ENCODE data around the gene C17orf75. TPM values are rescaled to one million over a fixed set of nuclear protein-coding genes. Genes with fewer than 3 reads are reported as not detected.
"Not testable (repeated sequence)": the region's sequence is repeated elsewhere in the genome, so short reads cannot be mapped to it uniquely, and the experiment has no call there.

C17orf75 gene
- polyA plus RNA-seq, 2 donors, result 7.3 to 9.3 TPM

GRCh38 chr17:32361270-32361669 is 19.3 kb upstream of the C17orf75 start:
- H3K27ac ChIP-seq (ENCODE audit: low read depth in 2 of 2, low read length in 1 of 2), result no peak overlapping the region
- H3K4me1 ChIP-seq (ENCODE audit: control insufficient read depth in 2 of 2, insufficient read depth in 2 of 2, low read length in 1 of 2), result peaks cover 0 to 3% of the 10 kb centered on the region in 2 donors
- peaks cover 12 to 20% of the 10 kb centered on the region in 2 donors for H3K36me3 ChIP-seq (ENCODE audit: control insufficient read depth in 2 of 2, insufficient read depth in 2 of 2, low read length in 1 of 2)
- no peaks in the 10 kb centered on the region for H3K27me3 ChIP-seq (ENCODE audit: control insufficient read depth in 1 of 2, insufficient read depth in 2 of 2, low read length in 2 of 2)
- H3K9me3 ChIP-seq (ENCODE audit: control insufficient read depth in 2 of 2, insufficient read depth in 1 of 2, low read depth in 1 of 2, low read length in 1 of 2), result no peaks in the 10 kb centered on the region
- 93 to 95% methylated on average over 1 of the region's 1 CpG for WGBS, 2 donors
- no peak overlapping the region for H3K4me3 ChIP-seq (ENCODE audit: low read depth in 1 of 2, low read length in 2 of 2)

GRCh38 chr17:32357615-32358014 is 15.6 kb upstream of the C17orf75 start:
- Histone ChIP-seq H3K36me3 (ENCODE audit: control insufficient read depth in 2 of 2, insufficient read depth in 2 of 2, low read length in 1 of 2) (peaks cover 8 to 20% of the 10 kb centered on the region in 2 donors), H3K27ac (ENCODE audit: low read depth in 2 of 2, low read length in 1 of 2) (peak overlapping the region in 1 of 2 donors; percentile 81), H3K4me1 (ENCODE audit: control insufficient read depth in 2 of 2, insufficient read depth in 2 of 2, low read length in 1 of 2) (peaks cover 0 to 12% of the 10 kb centered on the region in 2 donors), H3K9me3 (ENCODE audit: control insufficient read depth in 2 of 2, insufficient read depth in 1 of 2, low read depth in 1 of 2, low read length in 1 of 2) (no peaks in the 10 kb centered on the region), H3K27me3 (ENCODE audit: control insufficient read depth in 1 of 2, insufficient read depth in 2 of 2, low read length in 2 of 2) (no peaks in the 10 kb centered on the region), H3K4me3 (ENCODE audit: low read depth in 1 of 2, low read length in 2 of 2) (no peak overlapping the region)
- WGBS, 2 donors, result 63 to 70% methylated on average over 8 of the region's 8 CpGs

GRCh38 chr17:32356750-32357149 is 14.8 kb upstream of the C17orf75 start:
- H3K36me3 ChIP-seq (ENCODE audit: control insufficient read depth in 2 of 2, insufficient read depth in 2 of 2, low read length in 1 of 2), result peaks cover 5 to 17% of the 10 kb centered on the region in 2 donors
- 78 to 88% methylated on average over 5 of the region's 5 CpGs for WGBS, 2 donors
- H3K27ac ChIP-seq (ENCODE audit: low read depth in 2 of 2, low read length in 1 of 2), result peak overlapping the region in 1 of 2 donors; percentile 55
- H3K4me3 ChIP-seq (ENCODE audit: low read depth in 1 of 2, low read length in 2 of 2), result no peak overlapping the region
- no peaks in the 10 kb centered on the region for H3K9me3 ChIP-seq (ENCODE audit: control insufficient read depth in 2 of 2, insufficient read depth in 1 of 2, low read depth in 1 of 2, low read length in 1 of 2)
- H3K4me1 ChIP-seq (ENCODE audit: control insufficient read depth in 2 of 2, insufficient read depth in 2 of 2, low read length in 1 of 2), result peaks cover 0 to 13% of the 10 kb centered on the region in 2 donors
- H3K27me3 ChIP-seq (ENCODE audit: control insufficient read depth in 1 of 2, insufficient read depth in 2 of 2, low read length in 2 of 2), result no peaks in the 10 kb centered on the region

GRCh38 chr17:32356378-32356743 is 14.4 kb upstream of the C17orf75 start:
- H3K36me3 ChIP-seq (ENCODE audit: control insufficient read depth in 2 of 2, insufficient read depth in 2 of 2, low read length in 1 of 2), result peaks cover 5 to 17% of the 10 kb centered on the region in 2 donors
- H3K4me1 ChIP-seq (ENCODE audit: control insufficient read depth in 2 of 2, insufficient read depth in 2 of 2, low read length in 1 of 2), result peaks cover 0 to 13% of the 10 kb centered on the region in 2 donors
- H3K27me3 ChIP-seq (ENCODE audit: control insufficient read depth in 1 of 2, insufficient read depth in 2 of 2, low read length in 2 of 2), result no peaks in the 10 kb centered on the region
- 79 to 85% methylated on average over 3 of the region's 3 CpGs for WGBS, 2 donors
- H3K27ac ChIP-seq (ENCODE audit: low read depth in 2 of 2, low read length in 1 of 2), result peak overlapping the region in 1 of 2 donors; percentile 55
- no peak overlapping the region for H3K4me3 ChIP-seq (ENCODE audit: low read depth in 1 of 2, low read length in 2 of 2)
- H3K9me3 ChIP-seq (ENCODE audit: control insufficient read depth in 2 of 2, insufficient read depth in 1 of 2, low read depth in 1 of 2, low read length in 1 of 2), result no peaks in the 10 kb centered on the region

- H3K27me3 ChIP-seq (ENCODE audit: control insufficient read depth in 1 of 2, insufficient read depth in 2 of 2, low read length in 2 of 2), result no peaks in the 10 kb centered on the region
- H3K9me3 ChIP-seq (ENCODE audit: control insufficient read depth in 2 of 2, insufficient read depth in 1 of 2, low read depth in 1 of 2, low read length in 1 of 2), result no peaks in the 10 kb centered on the region
- peak overlapping the region in 1 of 2 donors; percentile 28 for H3K4me3 ChIP-seq (ENCODE audit: low read depth in 1 of 2, low read length in 2 of 2)
- H3K4me1 ChIP-seq (ENCODE audit: control insufficient read depth in 2 of 2, insufficient read depth in 2 of 2, low read length in 1 of 2), result peaks cover 0 to 13% of the 10 kb centered on the region in 2 donors
- H3K36me3 ChIP-seq (ENCODE audit: control insufficient read depth in 2 of 2, insufficient read depth in 2 of 2, low read length in 1 of 2), result peaks cover 5 to 17% of the 10 kb centered on the region in 2 donors
- WGBS, 2 donors, result 50 to 56% methylated on average over 6 of the region's 6 CpGs
- peak overlapping the region in 1 of 2 donors; percentile 63 for H3K27ac ChIP-seq (ENCODE audit: low read depth in 2 of 2, low read length in 1 of 2)
These were observed 13.8 kb upstream of the C17orf75 start for GRCh38 chr17:32355649-32356377.

GRCh38 chr17:32352734-32353133 is 10.8 kb upstream of the C17orf75 start:
- Histone ChIP-seq H3K27ac (ENCODE audit: low read depth in 2 of 2, low read length in 1 of 2) (peak overlapping the region in 1 of 2 donors; percentile 31), H3K4me1 (ENCODE audit: control insufficient read depth in 2 of 2, insufficient read depth in 2 of 2, low read length in 1 of 2) (peaks cover 0 to 13% of the 10 kb centered on the region in 2 donors), H3K4me3 (ENCODE audit: low read depth in 1 of 2, low read length in 2 of 2) (peak overlapping the region in 1 of 2 donors; percentile 99)
- not testable (repeated sequence) for H3K36me3 ChIP-seq (ENCODE audit: control insufficient read depth in 2 of 2, insufficient read depth in 2 of 2, low read length in 1 of 2); H3K27me3 ChIP-seq (ENCODE audit: control insufficient read depth in 1 of 2, insufficient read depth in 2 of 2, low read length in 2 of 2); H3K9me3 ChIP-seq (ENCODE audit: control insufficient read depth in 2 of 2, insufficient read depth in 1 of 2, low read depth in 1 of 2, low read length in 1 of 2)
- WGBS, 2 donors, result 73 to 84% methylated on average over 9 of the region's 9 CpGs

GRCh38 chr17:32350666-32351418 is 8.9 kb upstream of the C17orf75 start:
- Histone ChIP-seq H3K27me3 (ENCODE audit: control insufficient read depth in 1 of 2, insufficient read depth in 2 of 2, low read length in 2 of 2) (no peaks in the 10 kb centered on the region), H3K9me3 (ENCODE audit: control insufficient read depth in 2 of 2, insufficient read depth in 1 of 2, low read depth in 1 of 2, low read length in 1 of 2) (no peaks in the 10 kb centered on the region), H3K4me1 (ENCODE audit: control insufficient read depth in 2 of 2, insufficient read depth in 2 of 2, low read length in 1 of 2) (peaks cover 0 to 10% of the 10 kb centered on the region in 2 donors), H3K36me3 (ENCODE audit: control insufficient read depth in 2 of 2, insufficient read depth in 2 of 2, low read length in 1 of 2) (peaks cover 0 to 7% of the 10 kb centered on the region in 2 donors), H3K27ac (ENCODE audit: low read depth in 2 of 2, low read length in 1 of 2) (peak overlapping the region; percentile 94 to 100), H3K4me3 (ENCODE audit: low read depth in 1 of 2, low read length in 2 of 2) (peak overlapping the region; percentile 69 to 99)
- WGBS, 2 donors, result 0% methylated on average over 20 of the region's 20 CpGs

- Histone ChIP-seq H3K27me3 (ENCODE audit: control insufficient read depth in 1 of 2, insufficient read depth in 2 of 2, low read length in 2 of 2) (no peaks in the 10 kb centered on the region), H3K27ac (ENCODE audit: low read depth in 2 of 2, low read length in 1 of 2) (peak within 1 kb of the TSS; percentile 94 to 100), H3K36me3 (ENCODE audit: control insufficient read depth in 2 of 2, insufficient read depth in 2 of 2, low read length in 1 of 2) (peaks cover 0 to 6% of the 10 kb centered on the region in 2 donors), H3K9me3 (ENCODE audit: control insufficient read depth in 2 of 2, insufficient read depth in 1 of 2, low read depth in 1 of 2, low read length in 1 of 2) (no peaks in the 10 kb centered on the region), H3K4me3 (ENCODE audit: low read depth in 1 of 2, low read length in 2 of 2) (peak within 1 kb of the TSS; percentile 69 to 99), H3K4me1 (ENCODE audit: control insufficient read depth in 2 of 2, insufficient read depth in 2 of 2, low read length in 1 of 2) (peaks cover 0 to 9% of the 10 kb centered on the region in 2 donors)
- 0 to 1% methylated on average over 46 to 47 of the region's 47 CpGs for WGBS, 2 donors
These were observed 8.1 kb upstream of the C17orf75 start, which contains the start of gene ZNF207 for GRCh38 chr17:32349854-32350665. Gene ZNF207, plus strand, starts transcription at chr17:32350157. Its CDS starts 129 bp downstream, at chr17:32350286.

GRCh38 chr17:32349503-32349853 is 7.5 kb upstream of the C17orf75 start:
- H3K36me3 ChIP-seq (ENCODE audit: control insufficient read depth in 2 of 2, insufficient read depth in 2 of 2, low read length in 1 of 2), result peaks cover 0 to 3% of the 10 kb centered on the region in 2 donors
- H3K4me3 ChIP-seq (ENCODE audit: low read depth in 1 of 2, low read length in 2 of 2), result peak overlapping the region; percentile 69 to 99
- 14 to 18% methylated on average over 15 of the region's 15 CpGs for WGBS, 2 donors
- no peaks in the 10 kb centered on the region for H3K9me3 ChIP-seq (ENCODE audit: control insufficient read depth in 2 of 2, insufficient read depth in 1 of 2, low read depth in 1 of 2, low read length in 1 of 2)
- peaks cover 0 to 6% of the 10 kb centered on the region in 2 donors for H3K4me1 ChIP-seq (ENCODE audit: control insufficient read depth in 2 of 2, insufficient read depth in 2 of 2, low read length in 1 of 2)
- H3K27me3 ChIP-seq (ENCODE audit: control insufficient read depth in 1 of 2, insufficient read depth in 2 of 2, low read length in 2 of 2), result no peaks in the 10 kb centered on the region
- H3K27ac ChIP-seq (ENCODE audit: low read depth in 2 of 2, low read length in 1 of 2), result peak overlapping the region; percentile 94 to 100

Data from esophagus (tissue), 2 donors.